Activated CD8-positive, alpha-beta T cell treated with anti-CD3 and anti-CD28 coated beads for 36 hours (primary cell): ENCODE data around the gene SPOCK3. TPM values are rescaled to one million over a fixed set of nuclear protein-coding genes. Genes with fewer than 3 reads are reported as not detected.

ENCODE experiments used
- ATAC-seq: fragments of 200-7000 bp; cut with Tn5 transposase; one replicate; pipeline ENCODE4 v1.10.0; 2021; ENCODE audit warnings: mild to moderate bottlenecking, moderate library complexity
- CTCF ChIA-PET: fragments of 350-600 bp; sonication (Branson Sonifier 250); formaldehyde crosslinking; loops from one replicate; lab custom pipeline; 2021; ENCODE audit warnings: antibody characterized with exemption; lab: Charles Lee
- POLR2A ChIA-PET: fragments of 350-600 bp; sonication (Branson Sonifier 250); formaldehyde crosslinking; loops from one replicate; lab custom pipeline; 2021; ENCODE audit warnings: antibody characterized with exemption; lab: Charles Lee
- DNase-seq: peaks from one replicate; pipeline ENCODE4 v3.0.0-alpha.2; 2020
- H3K27ac Mint-ChIP-seq: one replicate; pipeline ENCODE4 v1.8.0; 2021; ENCODE audit warnings: mild to moderate bottlenecking, mixed read lengths
- H3K27me3 Mint-ChIP-seq: one replicate; pipeline ENCODE4 v1.8.0; 2021; ENCODE audit warnings: mixed read lengths
- H3K36me3 Mint-ChIP-seq: one replicate; pipeline ENCODE4 v1.8.0; 2021; ENCODE audit warnings: low read depth, mixed read lengths
- H3K4me1 Mint-ChIP-seq: one replicate; pipeline ENCODE4 v1.8.0; 2021; ENCODE audit warnings: low read depth, mixed read lengths
- H3K4me3 Mint-ChIP-seq: one replicate; pipeline ENCODE4 v1.8.0; 2021; ENCODE audit warnings: mild to moderate bottlenecking, moderate library complexity, mixed read lengths
- H3K9me3 Mint-ChIP-seq: one replicate; pipeline ENCODE4 v1.8.0; 2021; ENCODE audit warnings: mixed read lengths
- CTCF ChIP-seq: fragments of 200-600 bp; IDR thresholded peaks from one replicate; pipeline ENCODE4 v1.8.0; 2022; ENCODE audit warnings: antibody characterized with exemption, mild to moderate bottlenecking
- intact Hi-C: fragments of 100-400 bp; cut with micrococcal nuclease; formaldehyde crosslinking; loops from one replicate; pipeline ENCODE4 v1.10.0; 2022
- total RNA-seq, 2 experiments: library from RNA; stranded (reverse); gene quantifications; one replicate each; pipeline ENCODE4 v1.2.3, GENCODE V29; 2021

The SPOCK3 gene
- total RNA-seq, 2 experiments from 2014 or later = not detected

- POLR2A ChIA-PET = no interaction called here
- Mint-ChIP-seq H3K27ac (no peak overlapping the region), H3K27me3 (no peaks in the 10 kb centered on the region), H3K36me3 (no peaks in the 10 kb centered on the region), H3K4me3 (no peak overlapping the region), H3K9me3 (no peaks in the 10 kb centered on the region), H3K4me1 (no peaks in the 10 kb centered on the region)
- intact Hi-C loops = no loop called here
- ATAC-seq (no peak), DNase-seq (no peak)
- CTCF ChIA-PET = interaction anchor here (1.0 to 1.7 kb wide), 4 partner anchors 13 to 78 kb away, joined by 3 to 4 read pairs (median 3); no protein-coding TSS in a partner anchor
- no peak for TF ChIP-seq CTCF
Observed at GRCh38 chr4:167035390-167035789, 198.9 kb downstream of the SPOCK3 start.

GRCh38 chr4:167034983-167035382 lies 199.3 kb downstream of the SPOCK3 start:
- Mint-ChIP-seq H3K4me1 (no peaks in the 10 kb centered on the region), H3K4me3 (no peak overlapping the region), H3K27me3 (no peaks in the 10 kb centered on the region), H3K9me3 (no peaks in the 10 kb centered on the region), H3K36me3 (no peaks in the 10 kb centered on the region), H3K27ac (no peak overlapping the region)
- intact Hi-C loops = no loop called here
- POLR2A ChIA-PET = no interaction called here
- CTCF ChIA-PET = interaction anchor here (1.3 to 1.7 kb wide), 2 partner anchors 13 to 79 kb away, joined by 3 to 4 read pairs; no protein-coding TSS in a partner anchor
- DNase-seq (no peak), ATAC-seq (no peak)
- TF ChIP-seq CTCF = no peak

- no peaks in the 10 kb centered on the region for H3K27me3 Mint-ChIP-seq
- ChIA-PET POLR2A (no interaction called here), CTCF (no interaction called here)
- intact Hi-C loops = no loop called here
- no peak overlapping the region for H3K27ac Mint-ChIP-seq
- ATAC-seq = no peak
- H3K9me3 Mint-ChIP-seq = no peaks in the 10 kb centered on the region
- H3K4me3 Mint-ChIP-seq = no peak overlapping the region
- no peak for DNase-seq
- no peak for TF ChIP-seq CTCF
- H3K36me3 Mint-ChIP-seq = no peaks in the 10 kb centered on the region
- no peaks in the 10 kb centered on the region for H3K4me1 Mint-ChIP-seq
Observed at GRCh38 chr4:167032871-167033270, 201.4 kb downstream of the SPOCK3 start.

- no peak overlapping the region for H3K27ac Mint-ChIP-seq
- no peaks in the 10 kb centered on the region for H3K36me3 Mint-ChIP-seq
- no peaks in the 10 kb centered on the region for H3K27me3 Mint-ChIP-seq
- POLR2A ChIA-PET = no interaction called here
- no peaks in the 10 kb centered on the region for H3K4me1 Mint-ChIP-seq
- no peaks in the 10 kb centered on the region for H3K9me3 Mint-ChIP-seq
- no peak overlapping the region for H3K4me3 Mint-ChIP-seq
- TF ChIP-seq CTCF = no peak
- CTCF ChIA-PET = no interaction called here
- DNase-seq = no peak
- ATAC-seq = no peak
- intact Hi-C loops = no loop called here
Observed at GRCh38 chr4:167031534-167032156, 202.6 kb downstream of the SPOCK3 start.

- DNase-seq (no peak), ATAC-seq (no peak)
- H3K4me3 Mint-ChIP-seq = no peak overlapping the region
- POLR2A ChIA-PET = no interaction called here
- H3K9me3 Mint-ChIP-seq = no peaks in the 10 kb centered on the region
- intact Hi-C loops = no loop called here
- no peak overlapping the region for H3K27ac Mint-ChIP-seq
- H3K27me3 Mint-ChIP-seq = no peaks in the 10 kb centered on the region
- H3K36me3 Mint-ChIP-seq = no peaks in the 10 kb centered on the region
- no peak for TF ChIP-seq CTCF
- CTCF ChIA-PET = no interaction called here
- H3K4me1 Mint-ChIP-seq = no peaks in the 10 kb centered on the region
Observed at GRCh38 chr4:167028976-167029375, 205.3 kb downstream of the SPOCK3 start.
